Spleen (tissue), 7 donors: ENCODE results near the gene KTI12.

ENCODE experiments used
- CTCF ChIP-seq, 11 experiments: fragments of 200-600 bp in 7 of 11; fragments of 450-650 bp in 4 of 11; sonication (generic) in 4 of 11; IDR thresholded peaks in 8 of 11; conservative IDR thresholded peaks in 3 of 11; 1 replicate in 7 of 11; 2 replicates in 4 of 11; pipeline versions ENCODE4 v1.4.0 to v1.8.0; 2016 to 2021; ENCODE audit warnings: antibody characterized with exemption in 11 of 11, inconsistent platforms in 4 of 11, mild to moderate bottlenecking in 1 of 11
- POLR2A ChIP-seq, 3 donors: fragments of 450-650 bp; IDR thresholded peaks; one replicate each; pipeline ENCODE4 v1.5.1; 2017; ENCODE audit warnings: antibody characterized with exemption in 3 of 3, mild to moderate bottlenecking in 1 of 3
- donor health status: DM: no; HTN: no; CAD: no; lungs with moderate emphysema.
- donor health status: DM: no; HTN: no; CAD: no.
- donor health status: DM: no; HTN: no; CAD: no.

GRCh38 chr1:52080014-52080415 is 46.4 kb upstream of the KTI12 start:
- TF ChIP-seq CTCF (IDR thresholded peaks at IDR 0.05 in 8 of 11, conservative IDR thresholded peaks at IDR 0.05 in 3 of 11) = no peak
- TF ChIP-seq POLR2A (IDR thresholded peaks at IDR 0.05) = no peak
